ENCODE results near the gene CARMIL3. TPM values are rescaled to one million over a fixed set of nuclear protein-coding genes. Genes with fewer than 3 reads are reported as not detected.
A peak's percentile ranks its signal among the peaks of the same experiment; 100 is the strongest.
"Not testable (repeated sequence)": the region's sequence is repeated elsewhere in the genome, so short reads cannot be mapped to it uniquely, and the experiment has no call there.

The CARMIL3 gene
- total RNA-seq, 2 experiments from 2014 or later: 0.48 to 0.99 TPM

DNA sequence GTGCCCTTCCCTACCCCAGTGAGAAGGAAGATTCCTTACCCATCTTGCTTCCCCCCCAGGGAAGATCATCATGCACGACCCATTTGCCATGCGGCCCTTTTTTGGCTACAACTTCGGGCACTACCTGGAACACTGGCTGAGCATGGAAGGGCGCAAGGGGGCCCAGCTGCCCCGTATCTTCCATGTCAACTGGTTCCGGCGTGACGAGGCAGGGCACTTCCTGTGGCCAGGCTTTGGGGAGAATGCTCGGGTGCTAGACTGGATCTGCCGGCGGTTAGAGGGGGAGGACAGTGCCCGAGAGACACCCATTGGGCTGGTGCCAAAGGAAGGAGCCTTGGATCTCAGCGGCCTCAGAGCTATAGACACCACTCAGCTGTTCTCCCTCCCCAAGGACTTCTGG, 51.6 kb downstream of the CARMIL3 start:
- CTCF ChIA-PET: interaction anchor here (0.9 to 11.7 kb wide), 4 partner anchors 10 to 46 kb away, joined by 3 to 226 read pairs (median 8); partner anchors contain the start of gene PCK2
- intact Hi-C loops (cut with micrococcal nuclease): no loop called here
- H3K27ac Mint-ChIP-seq: no peak overlapping the region

DNA sequence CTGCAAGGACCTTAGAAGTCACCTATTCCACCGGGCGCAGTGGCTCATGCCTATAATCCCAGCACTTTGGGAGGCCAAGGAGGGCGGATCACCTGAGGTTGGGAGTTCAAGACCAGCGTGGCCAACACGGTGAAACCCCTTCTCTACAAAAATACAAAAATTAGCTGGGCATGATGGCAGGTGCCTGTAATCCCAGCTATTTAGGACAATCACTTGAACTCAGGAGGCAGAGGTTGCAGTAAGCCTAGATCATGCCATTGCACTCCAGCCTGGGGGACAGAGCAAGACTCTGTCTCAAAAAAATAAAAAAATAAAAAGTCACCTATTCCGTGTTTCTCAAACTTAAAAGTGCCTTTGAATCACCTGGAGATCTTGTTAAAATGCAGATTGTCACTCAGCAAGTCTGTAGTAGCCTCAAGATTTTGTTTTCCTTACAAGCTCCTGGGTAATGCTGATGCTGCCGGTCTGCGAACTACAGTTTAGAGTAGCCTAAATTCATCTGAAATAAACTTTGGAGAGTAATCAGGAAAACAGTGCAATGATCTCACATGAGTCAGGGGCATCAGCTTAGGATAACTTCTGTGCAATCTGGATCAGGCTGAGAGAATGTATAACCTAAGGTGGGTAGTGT, 53.9 kb downstream of the CARMIL3 start:
- H3K27me3 Mint-ChIP-seq (ENCODE audit: low read depth); intact Hi-C loops (cut with micrococcal nuclease); H3K4me3 Mint-ChIP-seq; H3K9me3 Mint-ChIP-seq; DNase-seq; H3K27ac Mint-ChIP-seq: not testable (repeated sequence)
- Mint-ChIP-seq H3K36me3 (ENCODE audit: low read depth) (peaks cover 38% of the 10 kb centered on the region), H3K4me1 (ENCODE audit: low read depth) (peaks cover 10% of the 10 kb centered on the region)
- CTCF ChIA-PET: interaction anchor here (1.6 to 11.7 kb wide), 4 partner anchors 8 to 48 kb away, joined by 3 to 226 read pairs (median 10); partner anchors contain the start of genes DCAF11, NRL and PCK2

More for the DNA sequence above, 51.6 kb downstream of the CARMIL3 start:
- no peak overlapping the region for H3K4me3 Mint-ChIP-seq
- H3K36me3 Mint-ChIP-seq (ENCODE audit: low read depth): peaks cover 53% of the 10 kb centered on the region
- no peak for DNase-seq
- peaks cover 2% of the 10 kb centered on the region for H3K4me1 Mint-ChIP-seq (ENCODE audit: low read depth)
- H3K27me3 Mint-ChIP-seq (ENCODE audit: low read depth): no peaks in the 10 kb centered on the region
- H3K9me3 Mint-ChIP-seq: no peaks in the 10 kb centered on the region

DNA sequence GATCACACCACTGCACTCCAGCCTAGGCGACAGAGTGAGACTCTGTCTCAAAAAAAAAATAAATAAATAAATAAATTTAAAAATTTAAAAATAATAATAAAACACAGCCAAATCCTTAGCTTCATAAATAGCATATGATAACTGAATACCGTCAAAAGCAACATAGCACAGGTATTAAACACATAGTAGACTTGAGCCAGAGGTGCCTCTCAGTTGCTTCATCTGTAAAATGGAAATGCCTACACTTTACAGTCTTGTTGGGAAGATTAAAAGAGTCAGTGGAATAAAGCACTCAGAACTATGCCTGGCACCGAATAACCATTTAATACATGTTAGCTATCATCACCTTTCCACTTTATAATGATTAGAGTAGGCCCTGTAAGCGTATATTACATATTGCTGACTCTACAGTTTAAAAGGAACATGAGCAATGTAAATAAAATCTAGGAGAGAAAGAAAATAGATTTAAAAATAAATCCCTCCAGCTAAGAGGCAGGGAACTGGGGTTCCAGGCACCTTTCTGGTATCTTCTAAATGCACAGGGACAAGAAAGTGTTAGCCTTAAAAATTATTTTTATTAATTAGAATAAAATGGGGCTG, 55.0 kb downstream of the CARMIL3 start:
- H3K9me3 Mint-ChIP-seq: no peaks in the 10 kb centered on the region
- H3K4me3 Mint-ChIP-seq: no peak overlapping the region
- CTCF ChIA-PET: interaction anchor here (0.6 to 11.7 kb wide), 9 partner anchors 7 to 140 kb away, joined by 3 to 237 read pairs (median 31); partner anchors contain the start of genes DCAF11, IRF9, NRL and PCK2
- H3K36me3 Mint-ChIP-seq (ENCODE audit: low read depth): peaks cover 30% of the 10 kb centered on the region
- no peak overlapping the region for H3K27ac Mint-ChIP-seq
- H3K4me1 Mint-ChIP-seq (ENCODE audit: low read depth): peaks cover 10% of the 10 kb centered on the region
- no peak for DNase-seq
- intact Hi-C loops (cut with micrococcal nuclease): no loop called here
- H3K27me3 Mint-ChIP-seq (ENCODE audit: low read depth): no peaks in the 10 kb centered on the region

DNA sequence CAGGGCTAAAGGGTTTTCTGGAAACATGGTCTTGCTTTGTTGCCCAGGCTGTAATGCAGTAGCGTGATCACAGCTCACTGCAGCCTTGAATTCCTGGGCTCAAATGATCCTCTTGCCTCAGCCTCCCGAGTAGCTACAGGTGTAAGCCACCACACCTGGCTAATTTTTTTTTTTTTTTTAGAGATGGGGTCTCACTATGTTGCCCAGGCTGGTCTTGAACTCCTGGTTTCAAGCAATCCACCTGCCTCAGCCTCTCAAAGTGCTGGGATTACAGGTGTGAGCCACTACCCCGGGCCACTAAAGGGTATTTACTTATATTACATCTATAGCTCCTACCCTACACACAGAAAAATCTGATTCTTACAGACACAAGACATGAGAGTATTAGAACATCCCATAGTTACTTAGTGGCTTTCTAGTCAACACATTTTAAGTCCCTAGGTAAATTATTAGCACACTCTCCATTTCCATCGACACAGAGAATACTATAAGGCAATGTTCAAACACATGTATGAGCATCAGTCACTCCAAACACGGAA, 56.6 kb downstream of the CARMIL3 start:
- H3K27ac Mint-ChIP-seq: peak overlapping the region; percentile 97
- H3K27me3 Mint-ChIP-seq (ENCODE audit: low read depth): no peaks in the 10 kb centered on the region
- no peaks in the 10 kb centered on the region for H3K9me3 Mint-ChIP-seq
- H3K36me3 Mint-ChIP-seq (ENCODE audit: low read depth): peaks cover 16% of the 10 kb centered on the region
- H3K4me1 Mint-ChIP-seq (ENCODE audit: low read depth): peaks cover 10% of the 10 kb centered on the region
- DNase-seq: no peak
- intact Hi-C loops (cut with micrococcal nuclease): loop anchor here (1.0 kb wide), 3 partner anchors 50 to 94 kb away; no protein-coding TSS in a partner anchor
- CTCF ChIA-PET: interaction anchor here (0.6 to 11.7 kb wide), 33 partner anchors 10 to 519 kb away, joined by 3 to 237 read pairs (median 4); partner anchors contain the start of genes CARMIL3, CIDEB, EMC9 and IRF9
- H3K4me3 Mint-ChIP-seq: peak overlapping the region; percentile 50

DNA sequence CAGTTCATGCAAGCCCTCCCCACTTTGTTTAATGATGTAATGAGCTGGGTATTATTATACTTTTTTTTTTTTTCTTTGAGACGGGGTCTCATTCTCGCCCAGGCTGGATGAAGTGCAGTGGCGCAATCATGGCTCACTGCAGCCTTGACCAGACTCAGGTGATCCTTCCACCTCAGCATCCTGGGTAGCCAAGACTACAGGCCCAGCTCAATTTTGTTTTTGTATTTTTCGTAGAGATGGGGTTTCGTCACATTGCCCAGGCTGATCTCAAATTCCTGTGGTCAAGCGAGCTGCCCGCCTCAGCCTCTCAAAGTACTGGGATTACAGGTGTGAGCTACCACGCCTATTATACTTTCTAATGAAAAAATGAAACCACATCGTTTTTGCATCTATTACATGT, 58.3 kb downstream of the CARMIL3 start:
- DNase-seq: no peak
- Mint-ChIP-seq H3K4me1 (ENCODE audit: low read depth) (peaks cover 10% of the 10 kb centered on the region), H3K36me3 (ENCODE audit: low read depth) (peaks cover under 1% of the 10 kb centered on the region), H3K27ac (no peak overlapping the region), H3K4me3 (no peak overlapping the region), H3K27me3 (ENCODE audit: low read depth) (no peaks in the 10 kb centered on the region), H3K9me3 (no peaks in the 10 kb centered on the region)
- CTCF ChIA-PET: interaction anchor here (0.7 to 11.7 kb wide), 17 partner anchors 9 to 321 kb away, joined by 3 to 237 read pairs (median 4); partner anchors contain the start of genes CIDEB, EMC9, IRF9 and PCK2
- intact Hi-C loops (cut with micrococcal nuclease): loop anchor here (10.0 kb wide), 2 partner anchors 805 to 1105 kb away; partner anchors contain the start of genes BCL2L2 and PPP1R3E

DNA sequence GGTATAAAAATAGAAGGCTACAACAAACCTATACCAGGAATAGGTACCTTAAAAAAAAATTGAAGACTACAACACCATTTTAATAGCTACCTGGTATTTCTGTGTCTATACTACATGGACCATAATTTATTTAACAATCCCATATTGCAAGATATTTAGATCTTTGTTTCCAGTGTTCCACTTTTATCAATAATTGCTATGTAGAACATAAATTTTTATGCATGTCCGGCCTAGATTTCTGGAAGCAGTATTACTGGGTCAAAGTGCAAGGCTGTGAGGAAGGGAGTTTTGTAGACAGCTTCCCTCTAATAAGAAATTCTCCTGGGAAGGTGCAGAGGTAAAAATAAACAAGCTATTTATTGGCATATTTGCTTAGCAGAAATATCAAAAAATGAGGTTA, 58.7 kb downstream of the CARMIL3 start:
- Mint-ChIP-seq H3K36me3 (ENCODE audit: low read depth) (peaks cover 3% of the 10 kb centered on the region), H3K27ac (no peak overlapping the region), H3K4me3 (no peak overlapping the region), H3K27me3 (ENCODE audit: low read depth) (no peaks in the 10 kb centered on the region), H3K9me3 (no peaks in the 10 kb centered on the region), H3K4me1 (ENCODE audit: low read depth) (peaks cover 13% of the 10 kb centered on the region)
- CTCF ChIA-PET: interaction anchor here (0.8 to 11.7 kb wide), 13 partner anchors 9 to 197 kb away, joined by 3 to 237 read pairs (median 4); partner anchors contain the start of genes CIDEB, DHRS4L2, EMC9 and IRF9
- intact Hi-C loops (cut with micrococcal nuclease): loop anchor here (10.0 kb wide), 2 partner anchors 806 to 1106 kb away; partner anchors contain the start of genes BCL2L2 and PPP1R3E
- no peak for DNase-seq

DNA sequence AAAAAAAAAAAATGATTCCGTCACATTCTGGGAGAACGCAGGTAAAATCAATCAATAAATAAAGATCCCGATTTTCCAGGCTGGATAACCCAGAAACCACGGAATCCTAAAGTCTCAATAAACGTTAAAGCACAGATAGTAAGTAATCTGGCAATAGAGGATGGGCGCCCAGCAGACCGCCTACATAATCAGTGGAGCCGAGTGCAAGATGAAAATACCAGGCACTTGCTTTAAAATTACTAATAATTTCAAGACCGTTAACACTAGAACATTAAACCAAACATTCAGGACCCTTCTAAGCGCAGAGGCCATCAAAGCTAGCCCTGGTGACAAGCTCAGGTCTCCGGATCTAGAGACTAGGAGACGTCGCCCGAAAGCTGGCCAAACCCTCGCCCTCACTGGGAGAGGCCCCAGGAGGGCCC, 61.6 kb downstream of the CARMIL3 start:
- intact Hi-C loops (cut with micrococcal nuclease): loop anchor here (10.0 kb wide), 2 partner anchors 809 to 1109 kb away; partner anchors contain the start of genes BCL2L2 and PPP1R3E
- CTCF ChIA-PET: interaction anchor here (0.7 to 4.1 kb wide), 8 partner anchors 8 to 1037 kb away, joined by 3 to 20 read pairs (median 6); partner anchors contain the start of genes PCK2, PSME1 and TINF2
- peak overlapping the region; percentile 99 for H3K4me3 Mint-ChIP-seq
- H3K27ac Mint-ChIP-seq: peak overlapping the region; percentile 100
- H3K9me3 Mint-ChIP-seq: no peaks in the 10 kb centered on the region
- H3K27me3 Mint-ChIP-seq (ENCODE audit: low read depth): no peaks in the 10 kb centered on the region
- peaks cover 25% of the 10 kb centered on the region for H3K4me1 Mint-ChIP-seq (ENCODE audit: low read depth)
- no peak for DNase-seq
- peaks cover 21% of the 10 kb centered on the region for H3K36me3 Mint-ChIP-seq (ENCODE audit: low read depth)

DNA sequence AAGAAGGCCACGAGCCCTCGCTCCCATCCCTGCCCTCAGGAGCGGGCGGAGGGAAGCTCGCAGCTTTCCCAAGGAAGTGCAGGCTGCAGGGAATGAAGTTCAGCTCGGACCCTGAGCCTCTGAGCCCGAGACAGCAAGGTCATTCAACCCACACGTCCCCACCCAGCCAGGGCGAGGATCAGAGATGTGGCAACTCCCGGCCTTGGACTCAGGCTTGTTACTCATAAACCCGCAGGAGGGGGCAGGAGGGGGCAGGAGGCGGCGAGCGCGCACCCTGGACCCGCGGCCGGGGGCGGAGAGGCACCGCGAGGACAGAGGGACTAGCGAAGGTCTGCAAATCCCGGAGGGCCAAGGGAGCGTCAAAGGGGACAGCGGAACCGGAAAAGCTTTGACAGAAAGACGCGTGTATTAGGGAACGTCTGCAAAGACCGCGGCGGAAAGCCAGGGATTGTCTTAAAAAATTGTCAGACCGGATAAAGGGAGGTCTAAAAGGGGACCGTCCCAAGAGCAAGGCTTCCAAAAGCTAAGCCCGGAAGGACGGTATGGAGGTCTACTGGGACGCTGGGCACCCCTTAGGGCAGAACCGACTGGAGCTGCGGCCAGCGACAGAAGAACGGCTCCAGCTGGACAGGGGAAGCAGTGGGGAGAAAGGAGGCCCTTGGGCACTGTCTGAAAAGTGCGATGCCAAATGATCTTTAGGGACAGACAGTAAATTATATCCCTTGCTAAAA, 62.2 kb downstream of the CARMIL3 start:
- intact Hi-C loops (cut with micrococcal nuclease): loop anchor here (1.0 to 10.0 kb wide), 18 partner anchors 20 to 1109 kb away; partner anchors contain the start of genes BCL2L2, CHMP4A, DHRS1 and DHRS4L2
- no peaks in the 10 kb centered on the region for H3K27me3 Mint-ChIP-seq (ENCODE audit: low read depth)
- H3K36me3 Mint-ChIP-seq (ENCODE audit: low read depth): peaks cover 27% of the 10 kb centered on the region
- CTCF ChIA-PET: interaction anchor here (0.7 to 4.1 kb wide), 11 partner anchors 8 to 1037 kb away, joined by 3 to 20 read pairs (median 6); partner anchors contain the start of genes IRF9, PCK2, PSME1 and PSME2
- peak; percentile 91 for DNase-seq
- H3K9me3 Mint-ChIP-seq: no peaks in the 10 kb centered on the region
- peaks cover 22% of the 10 kb centered on the region for H3K4me1 Mint-ChIP-seq (ENCODE audit: low read depth)
- peak overlapping the region; percentile 99 for H3K4me3 Mint-ChIP-seq
- peak overlapping the region; percentile 100 for H3K27ac Mint-ChIP-seq

DNA sequence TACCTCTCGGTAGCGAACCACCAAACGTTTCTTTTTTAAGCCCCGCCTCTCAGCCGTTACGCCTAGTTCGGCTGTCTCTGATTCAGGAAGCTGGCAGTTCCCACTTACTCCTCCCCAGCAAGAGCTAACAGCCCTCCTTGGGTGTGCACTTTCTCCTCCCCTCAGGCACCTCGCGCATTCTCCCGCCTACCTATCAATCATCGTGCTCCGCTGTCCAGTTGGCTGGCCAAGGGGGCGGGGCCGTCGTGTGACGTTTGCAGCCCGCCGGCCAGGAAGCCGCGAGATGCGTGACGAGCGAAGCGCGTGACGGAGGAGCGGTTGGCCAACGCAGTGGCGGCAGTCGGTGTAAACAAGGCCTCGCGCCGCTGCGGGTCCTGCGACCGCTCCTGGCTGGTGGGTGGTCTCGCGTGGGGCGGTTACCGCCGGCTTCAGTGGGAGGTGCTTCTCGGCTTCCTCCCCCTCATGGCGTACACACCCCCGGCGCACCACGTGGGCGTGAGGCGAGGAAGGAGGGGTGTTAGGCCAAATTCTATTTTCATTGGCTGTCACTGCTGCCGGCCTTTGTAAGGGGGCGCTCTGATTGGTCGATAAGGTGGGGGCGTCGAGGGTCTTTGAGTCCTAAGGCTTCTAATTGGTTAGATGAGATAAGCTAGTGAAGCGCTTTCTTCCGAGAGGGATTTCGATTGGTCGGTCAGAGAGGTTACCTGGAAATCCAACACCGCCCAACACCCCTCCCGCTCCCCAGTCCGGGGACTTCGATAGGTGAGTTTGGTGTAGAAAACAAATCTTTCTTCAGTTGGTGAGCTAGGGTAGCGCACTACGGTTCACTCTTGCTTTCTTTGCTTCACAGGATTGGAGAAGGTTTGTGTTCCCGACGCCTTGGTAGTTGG, 63.0 kb downstream of the CARMIL3 start, which contains the start of the genes DCAF11 and NRL:
TSS of gene DCAF11 (plus strand) at position 246 of the 890 bp plus-strand sequence. CDS start 818 bp downstream, outside the sequence.
TSS of gene NRL (minus strand) at position 418 of the 890 bp plus-strand sequence. CDS start 32,101 bp downstream, outside the sequence.
- Mint-ChIP-seq H3K27me3 (ENCODE audit: low read depth) (no peaks in the 10 kb centered on the region), H3K4me1 (ENCODE audit: low read depth) (peaks cover 18% of the 10 kb centered on the region), H3K9me3 (no peaks in the 10 kb centered on the region), H3K4me3 (peak within 1 kb of the TSS; percentile 99), H3K36me3 (ENCODE audit: low read depth) (peaks cover 33% of the 10 kb centered on the region), H3K27ac (peak within 1 kb of the TSS; percentile 100)
- intact Hi-C loops (cut with micrococcal nuclease): loop anchor here (1.0 to 10.0 kb wide), 20 partner anchors 20 to 1110 kb away; partner anchors contain the start of genes AP1G2, BCL2L2, CHMP4A and DHRS1
- DNase-seq: peak; percentile 99
- CTCF ChIA-PET: interaction anchor here (0.7 to 4.1 kb wide), 10 partner anchors 9 to 128 kb away, joined by 3 to 20 read pairs (median 8); partner anchors contain the start of genes IRF9, PSME1, PSME2 and RNF31

DNA sequence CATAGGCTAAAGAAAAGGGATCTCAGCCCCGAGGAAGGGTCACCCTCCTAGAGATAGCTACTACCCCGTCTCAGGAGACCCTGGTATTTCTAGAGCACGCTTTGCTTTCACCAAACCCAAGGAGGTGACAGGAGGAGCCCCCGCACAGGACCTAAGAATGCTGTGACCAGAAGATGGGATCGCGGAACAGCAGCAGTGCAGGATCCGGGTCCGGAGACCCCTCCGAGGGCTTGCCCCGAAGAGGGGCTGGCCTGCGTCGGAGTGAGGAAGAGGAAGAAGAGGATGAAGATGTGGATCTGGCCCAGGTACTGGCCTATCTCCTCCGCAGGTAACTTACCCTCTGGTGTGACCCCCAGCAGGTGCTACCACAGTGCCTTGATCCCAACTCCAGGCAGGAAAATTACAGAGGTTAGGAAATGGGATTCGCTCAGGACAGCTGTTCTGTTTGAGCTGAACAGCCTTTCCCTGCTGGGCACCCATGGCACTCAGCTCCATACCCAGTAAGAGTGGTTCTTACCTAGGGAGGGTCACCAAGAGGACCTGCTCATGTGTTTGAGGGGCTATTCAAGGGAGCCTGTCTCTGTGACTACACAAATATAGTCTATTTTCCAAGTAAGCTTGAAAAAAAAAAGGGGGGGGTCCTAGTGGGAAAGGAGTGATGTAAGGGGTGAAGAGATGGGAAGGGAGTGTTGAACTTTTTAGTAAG, 63.8 kb downstream of the CARMIL3 start:
- peak overlapping the region; percentile 100 for H3K27ac Mint-ChIP-seq
- no peaks in the 10 kb centered on the region for H3K9me3 Mint-ChIP-seq
- intact Hi-C loops (cut with micrococcal nuclease): loop anchor here (1.0 to 10.0 kb wide), 4 partner anchors 80 to 1111 kb away; partner anchors contain the start of genes AP1G2, BCL2L2, PPP1R3E and TM9SF1
- H3K36me3 Mint-ChIP-seq (ENCODE audit: low read depth): peaks cover 33% of the 10 kb centered on the region
- CTCF ChIA-PET: interaction anchor here (0.7 to 4.1 kb wide), 8 partner anchors 18 to 58 kb away, joined by 3 to 20 read pairs (median 12); partner anchors contain the start of genes IRF9, PSME1, PSME2 and RNF31
- H3K27me3 Mint-ChIP-seq (ENCODE audit: low read depth): no peaks in the 10 kb centered on the region
- DNase-seq: no peak
- H3K4me3 Mint-ChIP-seq: peak overlapping the region; percentile 99
- peaks cover 18% of the 10 kb centered on the region for H3K4me1 Mint-ChIP-seq (ENCODE audit: low read depth)
